NCI-H1105 treated with DMSO at 0.1 percent for 48 hours (cell line): ENCODE data around the gene HM13.
"Not testable (repeated sequence)": the region's sequence is repeated elsewhere in the genome, so short reads cannot be mapped to it uniquely, and the experiment has no call there.

Source experiments
- DNase-seq: peaks from one replicate; lab custom pipeline; 2025; lab: John Stamatoyannopoulos, UW

The HM13 gene

GRCh38 chr20:31590717-31591225, 76.5 kb downstream of the HM13 start:
- no peak for DNase-seq

DNA sequence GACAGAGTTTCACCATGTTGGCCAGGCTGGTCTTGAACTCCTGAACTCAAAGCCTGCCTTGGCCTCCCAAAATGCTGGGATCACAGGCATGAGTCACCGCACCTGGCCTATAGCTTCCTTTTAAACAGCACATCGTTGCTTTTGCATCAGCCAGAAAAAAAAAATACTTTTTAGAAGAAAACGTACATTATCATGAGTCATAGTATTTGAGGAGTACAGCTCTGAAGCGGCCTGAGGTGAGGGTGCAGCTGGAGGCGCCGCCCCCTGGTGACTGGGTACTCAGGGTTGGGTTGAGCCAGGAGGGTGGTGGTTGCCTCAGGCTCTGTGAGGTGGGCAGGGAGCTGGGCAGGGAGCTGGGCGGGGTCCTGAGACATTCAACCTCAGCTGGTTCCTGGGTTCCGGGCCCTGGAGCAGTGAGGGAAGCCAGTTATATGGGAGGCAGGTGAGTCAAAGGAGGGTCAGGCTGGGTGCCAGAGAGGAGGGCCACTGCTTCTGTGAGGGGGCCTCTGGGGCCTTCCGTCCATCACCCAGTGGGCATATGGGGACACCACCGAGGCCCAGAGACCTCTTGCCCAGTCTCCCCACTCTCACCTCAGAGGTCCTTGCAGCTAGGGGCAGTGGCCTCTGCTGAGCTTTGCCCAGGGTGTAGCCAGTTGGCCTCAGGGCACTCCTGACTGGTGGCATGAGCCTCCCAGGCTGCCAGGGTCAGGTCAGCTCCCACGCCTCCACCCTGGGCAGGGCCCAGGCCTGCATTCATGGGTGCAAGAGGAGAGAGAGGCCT, 79.2 kb downstream of the HM13 start:
- DNase-seq, result no peak

DNA sequence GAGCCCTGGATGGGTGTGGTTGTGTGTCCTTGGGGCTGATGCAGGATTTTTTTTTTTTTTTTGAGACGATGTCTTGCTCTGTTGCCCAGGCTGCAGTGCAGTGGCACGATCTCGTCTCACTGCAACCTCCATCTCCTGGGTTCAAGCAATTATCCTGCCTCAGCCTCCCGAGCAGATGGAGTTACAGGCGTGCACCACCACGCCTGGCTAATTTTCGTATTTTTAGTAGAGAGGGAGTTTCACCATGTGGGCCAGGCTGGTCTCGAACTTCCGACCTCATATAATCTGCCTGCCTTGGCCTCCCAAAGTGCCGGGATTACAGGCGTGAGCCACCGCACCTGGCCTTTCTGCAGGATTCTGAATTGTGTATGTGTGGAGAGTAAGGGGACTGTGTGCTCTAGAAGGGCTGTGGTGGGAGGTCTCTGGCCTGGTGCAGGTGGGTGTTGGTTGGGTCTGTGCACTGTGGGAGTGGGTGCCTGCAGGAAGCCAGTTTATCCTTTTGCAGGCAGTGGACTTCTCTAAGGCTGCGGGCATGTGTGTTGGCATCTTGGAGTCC, 79.8 kb downstream of the HM13 start:
- DNase-seq, result no peak

DNA sequence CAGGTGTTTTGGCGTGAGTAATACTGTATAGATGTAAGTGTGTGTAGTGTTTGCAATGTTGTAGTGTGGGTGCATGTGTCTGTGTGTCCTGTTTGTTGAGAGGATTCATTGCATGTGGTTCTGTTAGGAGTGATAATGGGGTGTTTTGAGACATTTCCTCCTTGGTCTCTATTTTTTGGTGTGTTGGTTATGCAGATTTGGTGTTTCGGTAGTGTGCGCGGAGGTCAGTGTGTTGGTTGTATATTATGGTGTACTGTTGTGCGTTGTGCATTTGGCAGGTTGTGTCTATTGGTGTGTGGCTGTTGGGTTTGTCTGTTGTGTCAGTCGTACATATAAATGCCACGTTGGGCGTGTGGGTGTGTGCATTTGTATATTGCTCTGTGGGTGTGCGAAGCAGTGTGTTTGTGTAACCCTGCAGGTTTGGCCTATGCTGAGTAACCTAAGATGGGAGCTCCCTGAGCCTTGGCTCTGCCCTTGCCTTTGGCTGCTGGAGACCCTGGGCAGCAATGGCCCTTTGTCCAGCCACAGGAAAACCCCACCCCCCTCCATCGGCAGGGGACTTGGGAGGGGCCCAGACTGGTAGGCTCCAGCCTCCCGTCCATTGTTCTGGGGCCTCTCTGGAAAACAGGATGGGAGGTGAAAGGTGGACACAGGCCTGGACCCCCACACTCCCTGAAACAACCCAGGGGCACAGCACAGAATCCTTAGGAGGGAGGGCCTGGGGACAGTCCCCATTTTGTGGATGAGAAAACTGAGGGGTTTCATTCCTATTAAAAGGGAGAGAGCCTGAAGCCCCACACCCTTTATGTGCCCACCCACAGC, 80.5 kb downstream of the HM13 start:
- no peak for DNase-seq

- DNase-seq, result no peak
Observed at GRCh38 chr20:31595380-31595653, 81.1 kb downstream of the HM13 start.

GRCh38 chr20:31595654-31596411, 81.6 kb downstream of the HM13 start:
- DNase-seq, result no peak

DNA sequence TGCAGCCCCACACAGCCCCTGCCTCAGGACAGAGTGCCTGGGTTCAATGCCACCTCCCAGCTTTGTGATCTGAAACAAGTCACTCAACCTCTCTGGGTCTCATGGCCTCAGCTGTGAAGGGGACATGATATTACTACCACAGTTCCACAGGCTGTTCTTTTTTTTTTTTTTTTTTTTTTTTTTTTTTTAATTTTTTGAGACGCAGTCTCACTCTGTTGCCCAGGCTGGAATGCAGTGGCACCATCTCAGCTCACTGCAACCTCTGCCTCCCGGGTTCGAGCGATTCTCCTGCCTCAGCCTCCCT, 82.1 kb downstream of the HM13 start:
- not testable (repeated sequence) for DNase-seq

DNA sequence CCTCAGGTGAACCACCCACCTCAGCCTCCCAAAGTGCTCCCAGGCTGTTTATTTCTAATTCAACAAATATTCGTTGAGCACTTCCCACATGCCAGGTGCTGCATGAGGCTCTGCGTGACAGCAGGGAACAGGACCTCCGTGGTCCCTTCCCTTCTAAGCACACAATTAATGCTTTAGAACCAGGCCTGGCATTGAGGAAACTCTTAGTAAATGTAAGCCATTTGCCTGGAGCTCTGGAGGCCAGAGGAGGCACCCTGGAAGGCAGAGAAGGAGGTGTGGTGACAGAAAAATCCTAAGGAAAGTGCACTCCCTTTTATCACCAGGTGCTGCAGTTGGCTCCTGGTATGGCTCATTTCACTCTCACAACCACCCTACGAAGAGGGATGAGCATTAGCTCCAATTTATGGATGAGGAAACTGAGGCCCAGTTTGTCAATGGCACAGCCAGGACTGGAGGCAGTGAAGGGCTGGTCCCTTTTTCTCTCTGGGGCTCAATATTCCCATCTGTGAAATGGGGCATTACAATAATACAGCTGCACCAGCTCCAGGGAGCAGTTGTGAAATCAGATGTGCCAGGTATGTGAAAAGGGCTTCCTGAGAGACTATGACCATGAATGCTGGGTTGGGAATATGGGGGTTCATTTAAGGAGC, 82.7 kb downstream of the HM13 start:
- DNase-seq, result no peak

GRCh38 chr20:31597481-31597855, 83.2 kb downstream of the HM13 start:
- no peak for DNase-seq

- no peak for DNase-seq
Observed at GRCh38 chr20:31602431-31602778, 88.2 kb downstream of the HM13 start.

DNA sequence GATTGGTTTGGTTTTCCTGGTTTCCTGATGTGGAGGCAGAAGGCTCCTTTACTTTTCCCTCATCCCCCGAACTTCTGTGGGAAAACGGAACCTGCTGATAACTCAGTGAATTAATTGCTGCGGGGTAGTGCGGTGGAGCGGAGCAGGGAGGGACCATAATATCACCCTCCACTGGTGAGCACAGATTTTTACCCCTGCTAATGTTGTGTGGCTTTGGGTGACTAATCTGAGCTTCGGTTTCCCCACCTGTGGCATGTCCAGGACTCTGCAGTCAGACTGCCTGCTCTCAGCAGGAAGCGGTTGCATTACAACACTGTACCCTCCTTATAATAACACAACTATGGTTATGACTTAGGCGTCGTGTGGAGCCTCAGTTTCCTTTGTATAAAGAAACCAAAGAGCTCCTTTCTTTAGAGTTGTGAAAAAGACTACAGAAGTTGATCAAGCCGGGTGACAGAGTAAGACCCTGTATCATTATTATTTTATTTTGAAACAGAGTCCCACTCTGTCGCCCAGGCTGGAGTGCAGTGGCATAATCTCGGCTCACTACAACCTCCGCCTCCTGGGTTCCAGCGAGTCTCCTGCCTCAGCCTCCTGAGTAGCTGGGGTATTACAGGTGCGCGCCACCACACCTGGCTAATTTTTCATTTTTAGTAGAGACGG, 88.7 kb downstream of the HM13 start:
- DNase-seq, result no peak

- DNase-seq, result peak; percentile 99
Observed at GRCh38 chr20:31603822-31604566, 89.8 kb downstream of the HM13 start.

DNA sequence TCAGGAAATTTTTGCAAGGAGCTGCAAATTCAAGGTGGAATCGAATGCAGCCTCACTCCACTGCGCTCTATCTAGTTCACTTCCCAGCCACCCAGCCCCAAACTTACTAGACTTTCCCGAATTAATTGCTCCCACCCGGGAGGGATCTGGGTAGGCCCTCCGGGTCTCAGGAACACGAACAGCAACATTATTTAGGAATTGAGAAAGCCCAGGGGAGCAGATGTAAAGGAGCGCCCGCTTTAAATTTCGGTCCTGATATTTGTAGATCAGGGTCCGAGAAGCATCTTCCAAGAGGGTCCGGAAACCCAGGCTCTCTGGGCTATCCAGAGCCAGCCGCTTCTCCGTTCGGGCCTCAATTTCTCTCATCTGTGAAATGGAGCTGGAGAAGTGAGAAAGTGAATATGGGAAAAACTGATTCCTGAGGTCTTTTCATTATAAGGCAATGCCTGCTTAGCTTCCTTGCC, 90.4 kb downstream of the HM13 start:
- DNase-seq, result no peak

DNA sequence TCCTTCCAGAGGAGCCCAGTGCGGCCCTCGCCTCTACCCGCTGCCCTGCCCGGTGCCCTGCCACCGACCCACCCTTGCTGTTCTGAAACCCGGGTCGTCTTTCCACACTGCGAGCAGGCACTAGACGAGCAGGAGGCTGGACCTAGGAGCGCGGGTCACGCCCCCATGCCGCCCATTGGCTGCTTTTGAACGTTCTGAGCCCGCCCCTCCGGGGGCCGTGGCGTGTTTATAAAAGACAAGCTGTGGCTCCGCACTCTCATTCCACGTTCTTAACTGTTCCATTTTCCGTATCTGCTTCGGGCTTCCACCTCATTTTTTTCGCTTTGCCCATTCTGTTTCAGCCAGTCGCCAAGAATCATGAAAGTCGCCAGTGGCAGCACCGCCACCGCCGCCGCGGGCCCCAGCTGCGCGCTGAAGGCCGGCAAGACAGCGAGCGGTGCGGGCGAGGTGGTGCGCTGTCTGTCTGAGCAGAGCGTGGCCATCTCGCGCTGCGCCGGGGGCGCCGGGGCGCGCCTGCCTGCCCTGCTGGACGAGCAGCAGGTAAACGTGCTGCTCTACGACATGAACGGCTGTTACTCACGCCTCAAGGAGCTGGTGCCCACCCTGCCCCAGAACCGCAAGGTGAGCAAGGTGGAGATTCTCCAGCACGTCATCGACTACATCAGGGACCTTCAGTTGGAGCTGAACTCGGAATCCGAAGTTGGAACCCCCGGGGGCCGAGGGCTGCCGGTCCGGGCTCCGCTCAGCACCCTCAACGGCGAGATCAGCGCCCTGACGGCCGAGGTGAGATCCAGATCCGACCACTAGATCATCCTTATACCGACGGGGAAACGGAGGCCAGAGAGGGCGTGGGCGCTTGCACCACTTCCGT, 91.0 kb downstream of the HM13 start, which contains the start of gene ID1:
Gene ID1, plus strand, starts transcription at position 259 of the 871 bp plus-strand sequence. Its CDS starts 99 bp downstream, at position 358.
- peak; percentile 99 for DNase-seq

DNA sequence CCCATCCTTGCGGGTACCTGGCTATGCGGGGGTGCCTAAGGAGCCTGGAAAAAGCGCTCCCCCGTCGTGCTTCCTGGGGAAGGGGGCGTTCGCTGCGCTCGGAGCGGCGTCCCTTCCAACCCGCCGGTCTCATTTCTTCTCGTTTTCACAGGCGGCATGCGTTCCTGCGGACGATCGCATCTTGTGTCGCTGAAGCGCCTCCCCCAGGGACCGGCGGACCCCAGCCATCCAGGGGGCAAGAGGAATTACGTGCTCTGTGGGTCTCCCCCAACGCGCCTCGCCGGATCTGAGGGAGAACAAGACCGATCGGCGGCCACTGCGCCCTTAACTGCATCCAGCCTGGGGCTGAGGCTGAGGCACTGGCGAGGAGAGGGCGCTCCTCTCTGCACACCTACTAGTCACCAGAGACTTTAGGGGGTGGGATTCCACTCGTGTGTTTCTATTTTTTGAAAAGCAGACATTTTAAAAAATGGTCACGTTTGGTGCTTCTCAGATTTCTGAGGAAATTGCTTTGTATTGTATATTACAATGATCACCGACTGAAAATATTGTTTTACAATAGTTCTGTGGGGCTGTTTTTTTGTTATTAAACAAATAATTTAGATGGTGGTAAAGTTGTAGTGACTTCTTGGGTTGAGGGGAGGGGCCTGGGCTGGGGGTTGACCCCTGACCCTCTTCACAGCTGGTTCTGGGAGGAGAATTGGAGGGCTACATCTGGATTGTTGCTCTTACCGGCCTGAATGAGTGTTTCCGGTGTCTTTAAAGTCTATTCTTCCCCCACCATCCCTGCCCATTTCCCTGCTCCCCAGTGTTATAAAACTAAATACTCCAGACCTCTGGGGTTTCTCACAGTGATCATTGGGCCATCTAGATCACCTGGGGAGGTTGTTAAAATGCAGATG, 91.9 kb downstream of the HM13 start:
- peak; percentile 56 for DNase-seq

DNA sequence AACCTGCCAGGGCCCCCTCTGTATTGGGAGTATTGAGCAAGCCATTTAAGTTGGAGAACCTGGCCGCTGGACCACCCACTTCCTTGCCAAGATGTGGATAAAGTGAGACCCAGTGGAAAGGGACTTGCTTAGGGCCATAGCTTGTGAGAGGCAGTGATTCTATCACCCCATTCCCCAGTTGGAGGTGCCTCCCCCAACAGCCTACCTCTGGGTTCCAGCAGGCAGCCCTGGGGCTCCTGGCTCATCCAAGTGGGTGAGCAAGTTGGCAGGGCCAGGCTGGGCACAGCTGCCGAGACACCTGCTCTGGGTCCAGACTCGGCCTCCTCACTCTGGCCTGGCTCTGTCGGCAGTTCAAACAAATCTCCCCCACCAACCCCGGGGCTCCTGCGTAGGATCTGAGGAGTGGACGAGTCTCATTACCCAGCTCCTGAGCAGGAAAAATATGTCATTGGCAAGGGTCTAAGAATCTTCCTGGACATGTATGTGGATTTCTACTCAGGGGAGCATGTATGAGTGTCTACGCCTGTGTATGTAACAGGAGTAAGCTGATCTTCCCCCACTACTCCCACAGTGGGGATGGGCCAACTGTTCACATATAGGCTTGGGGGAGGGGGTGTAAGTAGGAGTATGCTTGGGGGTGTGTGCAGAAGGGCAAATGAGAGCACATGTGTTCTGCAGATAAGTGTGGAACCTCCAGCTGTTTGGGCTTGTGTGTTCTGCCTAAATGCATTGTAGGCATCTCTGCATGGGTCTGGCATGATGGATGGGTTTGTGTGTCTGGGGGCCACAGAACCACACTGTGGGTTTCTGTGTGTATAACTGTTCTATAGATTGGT, 92.8 kb downstream of the HM13 start:
- peak; percentile 92 for DNase-seq

- DNase-seq, result no peak
Observed at GRCh38 chr20:31607640-31608250, 93.5 kb downstream of the HM13 start.
